Cortex of kidney (tissue), 1 donor: ENCODE results near the gene PHF23.

Source experiments
- DNase-seq: peaks from one replicate; lab custom pipeline; 2025; lab: John Stamatoyannopoulos, UW

The PHF23 gene

DNA sequence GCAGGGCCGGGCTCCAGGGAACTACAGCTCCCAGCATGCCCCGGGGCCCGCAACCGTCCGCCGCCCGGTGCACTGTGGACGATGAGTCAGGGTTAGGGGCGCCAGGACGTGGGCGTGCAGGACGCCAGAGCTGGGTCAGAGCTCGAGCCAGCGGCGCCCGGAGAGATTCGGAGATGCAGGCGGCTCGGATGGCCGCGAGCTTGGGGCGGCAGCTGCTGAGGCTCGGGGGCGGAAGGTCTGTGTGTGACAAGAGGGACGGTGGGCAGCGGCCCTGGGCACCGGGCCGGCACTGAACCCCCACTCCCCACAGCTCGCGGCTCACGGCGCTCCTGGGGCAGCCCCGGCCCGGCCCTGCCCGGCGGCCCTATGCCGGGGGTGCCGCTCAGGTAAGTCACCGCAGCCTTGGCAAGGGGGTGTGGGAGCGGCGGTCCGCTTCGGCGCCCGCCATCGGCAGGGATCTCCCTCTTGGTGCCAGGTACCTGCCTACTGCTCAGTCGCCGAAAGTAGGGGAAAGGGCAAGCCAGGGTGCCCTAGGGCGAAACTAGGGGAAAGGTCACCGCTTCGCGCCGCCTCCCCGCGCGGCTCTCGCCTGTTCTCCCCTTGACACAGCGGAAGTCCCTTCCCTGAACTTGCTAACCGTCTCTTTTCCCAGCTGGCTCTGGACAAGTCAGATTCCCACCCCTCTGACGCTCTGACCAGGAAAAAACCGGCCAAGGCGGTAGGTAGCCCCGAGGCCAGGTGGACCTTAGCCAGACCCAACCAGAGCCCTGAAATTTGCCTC, 19.3 kb downstream of the PHF23 start, which contains the start of the genes ACADVL and DLG4:
ACADVL (plus strand) TSS at position 127 of the 781 bp plus-strand sequence; CDS start at position 174, 47 bp downstream.
DLG4 (minus strand) TSS at position 25 of the 781 bp plus-strand sequence.
- DNase-seq = no peak

DNA sequence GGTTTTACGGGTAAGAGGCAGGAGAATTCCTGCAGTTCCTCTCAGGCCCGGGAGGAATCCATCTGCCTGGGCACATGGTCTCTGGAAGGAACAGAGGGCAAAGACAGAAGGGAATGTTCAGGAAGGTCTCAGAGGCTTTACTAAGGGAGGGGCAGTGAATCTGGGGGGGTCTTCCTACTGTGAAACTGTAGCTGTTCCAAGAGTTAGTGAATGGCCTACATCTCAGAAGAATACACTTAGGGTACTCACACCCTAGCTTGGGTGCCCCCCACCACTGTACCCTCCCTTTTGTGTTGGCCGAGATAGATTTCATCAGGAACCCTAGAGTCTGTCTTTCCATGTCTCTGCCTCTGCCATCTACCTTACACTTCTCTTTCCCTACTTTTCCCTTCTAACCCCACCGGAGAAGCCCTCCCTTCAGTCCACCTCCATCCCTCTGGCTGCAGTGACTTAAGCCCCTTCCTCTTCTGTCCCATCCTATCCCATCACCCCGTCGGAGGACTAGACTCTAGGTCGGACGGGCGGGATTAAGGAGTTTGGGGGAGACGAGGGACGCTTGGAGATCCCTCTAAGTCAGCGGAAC, 19.9 kb downstream of the PHF23 start:
- no peak for DNase-seq

DNA sequence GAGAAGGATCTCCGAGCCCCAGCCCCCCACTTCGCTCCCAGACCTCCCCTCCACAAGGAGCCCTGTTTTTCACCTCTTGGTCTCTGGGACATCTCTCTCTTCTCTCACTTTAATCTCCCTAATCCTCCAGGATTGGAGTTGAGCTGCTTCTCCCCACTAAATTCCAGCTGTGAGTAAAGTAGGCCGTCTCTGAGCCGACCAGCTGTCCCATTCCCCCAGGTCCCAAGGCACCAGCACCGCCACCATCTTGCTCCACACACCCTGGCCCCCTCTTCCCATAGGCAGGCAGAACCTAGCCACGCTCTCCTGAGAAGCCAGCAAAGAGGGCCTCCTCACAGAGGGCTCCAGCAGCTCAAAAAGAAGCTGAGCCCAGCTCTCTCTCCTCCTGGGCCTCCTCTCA, 20.5 kb downstream of the PHF23 start:
- DNase-seq = no peak

DNA sequence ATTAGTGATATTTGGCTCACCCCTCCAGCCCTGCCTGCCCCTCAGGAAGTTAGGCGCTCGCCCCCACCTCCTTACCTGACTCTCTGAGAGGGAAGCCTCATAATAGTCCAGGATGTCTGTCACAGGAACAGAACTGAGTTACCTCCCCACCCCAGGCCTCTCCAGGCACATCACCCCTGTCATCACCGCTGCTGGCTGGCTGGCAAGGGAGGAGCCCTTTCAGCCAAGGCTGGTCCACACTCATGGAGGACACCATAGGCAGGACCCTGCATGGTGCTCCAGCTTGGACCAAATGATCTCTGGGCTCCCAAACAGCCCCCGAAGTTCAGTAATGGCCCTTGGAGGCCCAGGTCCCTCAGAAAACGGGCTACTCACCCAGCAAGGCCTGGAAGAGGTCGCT, 21.1 kb downstream of the PHF23 start:
- no peak for DNase-seq

DNA sequence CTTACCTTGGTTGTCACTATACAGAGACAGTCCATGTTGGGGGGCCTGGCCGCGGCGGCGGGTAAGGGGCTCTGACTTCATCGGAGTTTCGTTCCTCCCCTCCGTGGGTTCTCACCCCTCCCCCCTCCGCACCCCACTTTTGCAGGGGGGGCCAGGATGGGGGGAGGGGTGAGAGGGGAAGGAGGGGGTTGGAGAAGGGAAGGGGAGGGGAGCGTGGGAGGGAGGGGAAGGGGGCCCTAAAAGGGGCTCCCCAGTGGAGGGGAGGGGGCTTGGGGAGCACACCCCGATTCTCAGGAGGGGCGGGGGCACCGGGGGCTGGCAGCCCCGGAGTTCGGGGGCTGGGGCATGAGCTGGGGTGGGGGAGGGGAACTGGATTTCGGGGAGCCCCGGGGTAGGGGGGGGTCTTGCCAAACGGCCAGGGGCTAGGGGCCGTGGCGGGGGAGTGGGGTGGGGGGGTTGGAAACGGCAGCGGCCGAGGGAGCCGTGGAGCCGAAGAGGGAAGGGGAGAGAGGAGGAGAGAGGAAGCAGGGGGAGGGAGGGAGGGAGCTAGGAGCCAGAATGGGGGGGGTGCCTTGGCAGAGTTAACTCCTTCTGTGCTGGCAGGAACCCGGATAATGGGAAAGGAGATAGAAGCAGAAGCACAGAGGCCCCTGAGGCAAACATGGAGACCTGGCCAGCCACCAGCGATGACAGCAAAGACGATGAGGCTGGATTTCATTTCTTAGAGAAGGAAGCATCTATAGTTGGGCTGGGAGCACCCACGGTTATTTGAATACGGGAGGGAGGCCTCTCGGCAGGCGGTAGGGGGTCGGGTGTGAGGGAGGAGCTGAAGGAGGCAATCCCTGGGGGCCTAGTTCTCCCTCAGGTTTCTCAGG, 21.9 kb downstream of the PHF23 start:
- no peak for DNase-seq

DNA sequence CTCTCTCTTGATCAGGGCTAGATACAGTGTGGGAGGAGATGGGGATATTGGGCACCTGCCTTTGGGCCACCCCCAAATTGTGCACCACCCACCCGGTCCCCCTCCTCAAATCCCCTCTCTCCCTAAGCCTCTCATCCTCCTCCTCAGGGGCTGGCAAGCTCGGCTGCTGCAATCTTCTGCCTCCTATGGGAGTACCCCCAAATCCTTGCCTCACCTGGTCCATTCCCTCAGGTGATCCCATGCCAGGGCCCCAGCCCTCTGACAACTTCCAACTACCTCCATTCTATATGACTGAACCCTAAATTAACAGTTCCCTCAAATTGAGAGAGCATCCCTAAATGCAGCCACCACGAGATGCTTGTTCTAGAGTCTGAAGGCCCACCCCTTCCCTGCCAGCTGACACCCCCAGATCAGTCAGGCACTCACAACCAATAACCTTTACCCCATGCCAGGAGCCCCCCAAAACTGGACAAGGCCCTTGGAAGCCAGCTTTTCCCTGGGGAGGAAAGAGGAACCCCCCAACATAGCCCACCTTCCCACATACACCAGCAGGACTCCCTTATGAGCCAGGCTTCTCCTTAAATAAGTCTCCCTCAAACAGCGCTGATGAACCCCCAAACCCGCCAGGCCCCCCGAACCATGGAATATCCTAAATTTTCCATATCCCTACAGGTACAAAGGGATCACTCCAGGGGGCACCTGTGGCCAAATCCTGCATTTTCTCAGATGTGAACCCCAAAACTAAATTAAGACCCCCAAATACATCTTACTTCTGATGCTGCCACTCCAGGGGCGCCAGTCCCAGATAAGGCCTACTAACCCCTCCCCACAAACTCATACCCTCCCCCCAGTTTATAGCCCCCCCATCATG, 22.8 kb downstream of the PHF23 start:
- DNase-seq = no peak

DNA sequence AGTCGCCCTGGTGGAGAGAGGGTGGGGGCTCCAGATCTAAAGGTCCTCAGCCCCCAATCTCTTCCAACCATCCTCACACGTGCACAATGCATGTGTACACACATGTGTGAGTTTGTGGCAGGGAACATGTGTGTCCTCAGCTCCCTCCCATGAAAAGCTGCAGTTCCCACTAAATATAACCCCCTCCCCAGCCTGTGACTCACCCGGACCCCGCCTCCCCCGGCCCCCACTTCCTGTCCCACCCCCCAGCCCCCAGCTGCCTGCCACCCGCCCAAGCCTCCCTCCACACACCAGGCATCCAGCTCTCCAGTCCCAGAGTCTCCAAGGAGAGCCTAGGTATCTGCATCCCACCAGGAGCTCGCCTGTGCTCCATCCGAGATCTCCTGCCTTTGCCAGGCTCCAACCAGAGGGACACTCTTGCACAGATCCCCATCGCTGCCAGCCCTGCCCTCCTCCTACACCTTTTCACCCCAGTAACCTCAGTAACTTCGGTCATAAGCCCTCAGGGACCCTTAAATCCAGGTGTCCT, 23.5 kb downstream of the PHF23 start:
- no peak for DNase-seq

DNA sequence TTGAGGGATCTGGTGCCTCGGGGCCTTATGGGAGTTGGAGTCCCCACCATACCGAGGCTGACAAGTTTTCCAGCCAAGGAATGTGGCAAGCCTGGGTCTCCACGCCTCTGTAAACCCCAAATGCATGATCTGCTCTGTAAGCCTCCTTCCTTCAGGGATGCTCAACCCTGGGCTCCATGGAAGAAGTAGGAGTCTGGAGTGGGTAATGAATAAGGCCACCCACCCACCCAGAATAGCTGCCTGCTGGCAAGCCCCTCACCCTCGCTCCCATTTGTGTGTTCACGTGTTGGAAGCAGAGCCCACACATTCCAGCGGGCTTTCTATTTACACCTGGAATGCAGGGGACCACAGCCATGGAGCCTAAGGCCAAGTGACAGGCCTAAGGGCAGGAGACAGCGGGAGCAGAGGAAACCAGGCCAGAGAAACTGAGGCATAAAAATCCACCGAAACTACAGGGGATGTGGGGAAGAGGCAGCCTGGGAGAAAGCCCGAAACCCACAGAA, 24.1 kb downstream of the PHF23 start:
- no peak for DNase-seq

DNA sequence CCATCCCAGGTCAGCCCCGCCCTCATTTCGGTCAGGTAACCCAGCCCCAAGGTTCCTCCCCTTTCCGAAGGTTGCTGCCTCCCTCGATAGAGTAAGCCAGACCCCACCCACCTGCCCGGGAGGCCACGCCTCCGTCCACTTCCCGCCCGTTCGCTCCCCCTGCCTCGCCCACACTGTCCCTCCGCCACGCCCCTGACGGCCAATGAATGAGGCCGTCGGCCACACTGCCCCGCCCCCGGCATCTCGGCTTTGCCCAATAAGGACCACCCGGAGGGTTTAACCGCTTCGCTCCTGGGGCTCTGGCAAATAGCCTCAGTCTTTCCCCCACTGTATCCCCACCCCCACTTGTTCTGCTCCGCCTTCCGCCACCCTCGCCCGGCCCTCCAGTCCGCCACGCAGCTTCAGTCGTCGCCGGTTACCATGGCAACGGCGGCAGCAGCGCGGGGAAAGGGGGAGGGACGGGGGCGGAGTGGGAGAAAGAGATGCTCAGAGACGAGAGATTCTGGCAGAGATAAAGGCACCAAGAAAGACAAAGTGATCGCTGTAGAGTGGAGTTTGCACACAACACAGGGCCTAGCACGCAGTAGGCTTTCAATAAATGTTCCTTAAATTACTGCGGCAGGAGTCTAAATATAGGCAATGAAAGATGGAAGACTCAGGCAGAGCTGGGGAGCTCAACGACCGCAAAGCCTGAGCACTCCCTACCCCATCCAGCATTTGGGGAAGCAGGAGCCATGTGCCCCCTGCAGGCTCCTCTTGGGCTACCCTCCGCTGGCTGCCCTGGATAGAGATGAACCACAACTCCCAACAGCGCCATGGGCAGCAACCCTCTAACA, 24.7 kb downstream of the PHF23 start:
- DNase-seq = no peak

DNA sequence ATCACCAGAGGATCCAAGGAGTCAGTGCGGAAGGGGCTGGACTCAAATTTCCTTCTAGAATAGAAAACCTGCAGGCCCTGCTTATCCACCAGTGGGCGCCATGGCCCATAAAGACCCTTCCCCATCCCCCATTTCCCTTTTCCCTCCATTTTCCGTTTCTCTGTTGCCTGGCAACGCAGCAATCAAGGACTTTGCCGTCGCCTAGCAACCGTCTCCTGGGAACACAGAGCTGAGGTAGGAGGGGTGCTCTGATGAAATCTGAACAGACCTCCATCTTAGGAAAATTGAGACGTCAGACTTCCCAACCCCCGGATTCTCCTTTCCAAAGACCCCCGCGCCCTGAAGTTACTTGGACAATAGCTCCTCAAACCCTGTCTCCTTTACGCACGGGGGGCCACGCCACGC, 25.4 kb downstream of the PHF23 start:
- DNase-seq = no peak

DNA sequence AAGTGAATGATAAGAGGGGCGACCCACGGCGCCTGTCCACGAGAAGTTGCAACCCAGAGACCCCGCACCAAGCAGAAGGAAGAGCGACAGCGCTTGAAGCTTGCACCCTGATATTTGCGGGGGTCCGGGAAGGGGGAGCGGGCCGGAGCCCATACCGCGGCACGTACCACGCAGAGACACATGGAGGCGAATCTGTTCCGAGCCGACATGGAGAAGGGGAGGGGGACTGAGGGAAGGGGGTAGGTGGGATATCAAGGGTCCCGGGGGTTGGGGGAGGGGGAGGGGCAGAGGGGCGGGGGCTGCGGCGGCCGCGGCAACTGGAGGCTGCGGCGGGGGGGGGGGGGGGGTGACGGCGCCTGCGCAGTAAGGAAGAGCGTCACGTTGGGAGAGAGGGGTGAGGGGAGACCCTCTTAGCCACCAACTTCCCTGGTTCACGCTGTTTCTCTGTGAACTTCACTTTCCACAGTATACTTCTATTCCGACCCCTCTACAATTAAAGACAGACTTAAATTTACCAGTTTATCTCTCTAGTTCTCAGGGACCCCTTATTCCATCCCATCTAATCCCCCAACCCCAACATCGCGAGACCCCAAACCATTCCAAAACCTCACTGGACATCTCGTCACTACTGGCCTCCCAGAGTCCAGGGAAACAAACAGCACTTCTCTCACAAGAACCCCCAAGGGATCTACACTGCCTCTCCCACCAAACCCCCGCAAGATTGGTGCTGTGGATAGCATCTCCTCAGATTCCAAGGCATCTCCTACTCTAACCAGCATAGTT, 27.6 kb downstream of the PHF23 start:
- no peak for DNase-seq

DNA sequence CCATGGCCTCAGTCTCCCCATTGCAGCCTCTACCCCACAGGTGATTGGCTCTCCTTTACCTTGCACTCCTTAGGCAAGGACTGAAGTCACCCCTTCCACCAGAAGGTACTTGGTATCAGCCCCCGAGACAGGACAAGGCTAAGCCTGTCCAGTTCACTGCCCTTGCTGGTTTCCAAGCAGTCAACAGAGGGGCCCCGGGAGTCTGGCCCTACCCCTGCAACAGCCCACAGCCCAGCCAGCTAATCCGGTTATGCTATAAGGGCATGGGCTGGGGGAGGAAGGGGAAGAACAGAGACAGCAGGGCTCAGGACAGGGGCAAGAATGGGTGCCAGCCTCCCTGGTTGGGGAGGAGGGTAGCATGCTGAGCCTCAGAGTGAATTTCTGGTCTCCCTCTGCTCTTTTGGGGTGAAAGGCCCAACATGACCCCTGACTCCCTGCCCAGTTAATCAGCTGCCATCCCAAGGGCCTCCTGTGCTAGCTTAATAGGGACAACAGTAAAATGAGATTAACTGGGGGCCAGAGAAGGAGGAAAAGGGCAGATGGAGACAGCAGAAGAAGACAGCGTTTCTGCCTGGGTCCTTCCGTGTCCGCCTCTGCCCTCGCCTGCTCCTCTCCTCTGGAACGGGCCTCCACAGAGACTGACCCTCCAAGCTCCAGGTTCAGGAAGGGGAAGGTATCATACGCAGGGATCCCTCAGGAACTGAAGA, 30.4 kb downstream of the PHF23 start:
- no peak for DNase-seq

DNA sequence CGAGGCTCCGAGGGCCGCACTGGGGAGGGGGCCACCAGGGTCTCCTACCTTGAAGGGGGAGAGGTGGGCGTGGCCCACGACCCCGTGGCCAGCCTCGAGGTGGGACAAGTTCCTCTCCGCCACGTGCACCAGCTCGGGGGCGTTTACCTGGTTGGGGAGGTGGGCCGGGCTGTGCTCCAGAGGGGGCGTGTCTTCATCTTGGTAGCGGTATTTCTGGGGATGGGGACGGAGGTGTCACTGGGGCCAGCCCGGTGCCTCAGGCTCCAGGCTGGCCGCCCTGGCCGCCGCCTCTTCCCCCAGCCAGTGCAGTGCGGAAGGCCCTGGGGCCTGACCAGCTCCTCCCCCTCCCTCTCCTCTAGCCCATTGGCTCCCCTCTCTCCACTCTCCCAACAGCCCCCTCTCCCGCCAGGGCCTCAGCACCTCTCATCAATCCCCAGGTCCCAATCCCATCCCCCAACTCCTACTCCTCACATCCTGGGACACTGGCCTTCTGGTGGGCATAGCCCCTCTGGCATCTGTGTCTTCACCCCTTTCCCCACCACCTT, 31.2 kb downstream of the PHF23 start:
- DNase-seq = no peak

DNA sequence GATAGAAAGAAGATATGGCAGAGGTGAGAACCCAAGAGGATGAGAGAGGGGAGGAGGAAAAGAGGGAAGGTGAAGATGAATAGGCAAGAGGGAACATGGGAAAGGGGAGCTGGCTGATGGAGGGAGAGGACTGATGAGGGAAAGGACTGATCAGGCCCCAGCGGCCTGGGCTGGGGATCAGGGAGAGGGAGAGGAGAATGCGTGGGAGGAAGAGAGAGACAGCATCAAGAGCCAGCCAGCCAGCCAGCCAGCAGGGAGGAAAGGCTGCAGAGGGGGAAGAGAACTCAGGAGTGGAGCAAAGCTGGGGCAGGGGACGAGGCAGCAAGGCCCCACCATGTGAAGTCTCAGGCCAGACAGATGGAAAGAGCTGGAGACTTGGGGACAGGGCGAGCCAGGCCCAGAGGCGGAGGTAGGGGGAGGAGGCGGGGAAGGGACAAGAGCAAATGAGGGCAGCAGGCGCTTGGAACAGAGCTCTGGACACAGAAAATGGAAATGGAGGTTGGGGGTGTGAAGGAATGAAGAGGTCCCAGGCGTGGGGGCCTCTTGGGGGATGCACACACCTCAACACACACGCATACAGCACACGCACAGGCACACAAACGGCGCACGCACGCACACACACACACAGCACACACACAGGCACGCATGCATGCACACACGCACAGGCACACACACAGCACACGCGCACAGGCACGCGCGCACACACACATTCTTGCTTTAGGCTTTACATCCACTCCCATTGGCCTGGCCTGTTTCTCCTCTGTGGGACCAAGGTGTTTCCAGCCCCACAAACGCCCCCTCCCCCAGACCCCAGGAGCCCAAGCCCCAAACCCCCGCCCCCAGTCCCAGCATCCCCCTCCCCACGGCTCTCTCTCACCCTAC, 31.9 kb downstream of the PHF23 start:
- no peak for DNase-seq

DNA sequence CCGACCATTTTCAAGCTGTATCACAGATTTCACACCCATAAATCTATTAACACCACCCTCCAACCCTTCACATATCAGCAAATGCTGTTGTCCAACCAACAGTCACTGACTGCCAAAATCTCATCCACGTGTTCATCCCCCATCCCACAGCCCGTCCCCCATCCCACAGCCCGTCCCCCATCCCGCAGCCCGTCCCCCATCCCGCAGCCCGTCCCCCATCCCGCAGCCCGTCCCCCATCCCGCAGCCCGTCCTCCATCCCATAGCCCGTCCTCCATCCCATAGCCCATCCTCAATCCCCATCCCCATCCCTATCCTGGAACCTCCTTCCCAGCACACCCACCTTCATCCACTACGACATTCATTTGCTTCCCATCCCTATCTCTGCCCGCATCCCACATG, 33.7 kb downstream of the PHF23 start:
- no peak for DNase-seq

DNA sequence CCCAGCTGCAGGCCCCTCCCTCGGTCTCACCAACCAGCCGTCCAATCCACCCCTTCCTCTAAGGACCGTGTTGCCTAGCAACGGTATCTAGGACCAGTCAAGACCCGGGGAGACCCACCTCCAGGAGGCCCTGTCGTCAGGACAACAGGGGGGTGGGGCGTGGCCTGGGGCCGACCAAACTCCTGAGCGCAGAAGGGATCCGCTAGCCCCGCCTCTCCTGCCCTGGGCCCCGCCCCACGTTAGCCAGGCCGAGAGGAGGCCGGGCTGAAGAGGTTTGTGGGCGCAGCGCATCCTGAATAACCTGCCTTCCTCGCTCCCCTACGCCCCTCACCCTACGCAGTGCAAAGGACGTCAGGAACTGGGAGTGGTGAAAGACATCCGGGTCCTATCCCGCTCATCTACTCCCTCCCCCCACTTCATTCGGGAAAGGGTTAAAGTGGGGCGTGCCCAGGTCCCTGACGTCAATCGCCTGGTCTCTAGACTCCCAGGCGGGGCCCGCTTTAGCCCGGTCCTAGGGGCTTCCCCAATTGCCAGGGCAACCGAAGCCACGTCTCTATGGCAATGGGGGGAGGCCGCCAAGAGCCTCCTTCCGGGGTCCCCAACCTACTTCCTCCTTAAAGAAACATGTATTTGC, 34.3 kb downstream of the PHF23 start:
- DNase-seq = no peak

DNA sequence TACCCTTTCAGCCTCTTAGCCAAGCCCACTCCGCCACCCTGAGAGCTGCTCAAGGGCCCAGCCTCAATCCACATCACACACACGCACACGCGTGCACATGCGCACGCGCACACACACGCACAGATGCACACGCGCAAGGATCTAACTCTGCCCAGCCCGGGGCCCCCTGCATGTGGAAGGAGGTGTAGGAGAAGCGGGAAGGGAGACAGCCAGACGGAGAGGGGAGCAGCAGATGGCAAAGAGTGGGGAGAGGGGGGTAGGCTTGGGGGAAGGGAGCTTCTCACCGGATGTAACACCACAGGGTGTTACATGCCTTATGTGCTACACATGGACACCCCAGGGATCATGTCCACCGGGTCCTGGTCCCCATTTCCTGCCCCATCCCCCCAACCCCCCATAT, 34.9 kb downstream of the PHF23 start:
- no peak for DNase-seq
